K562 (cell line): Measurements from ENCODE around the gene LSP1. TPM values are rescaled to one million over a fixed set of nuclear protein-coding genes. Genes with fewer than 3 reads are reported as not detected.

Source experiments
- ATAC-seq: fragments of 200-7000 bp; cut with Tn5 transposase; 3 replicates; pipeline ENCODE4 v1.9.1; 2020; ENCODE audit warnings: moderate library complexity
- BruUV-seq: library from RNA; stranded (reverse); fragments of 400-500 nt; replicated peaks from 2 replicates; lab custom pipeline; 2021; lab: Mats Ljungman, UMichigan
- CTCF ChIA-PET: fragments of 300-600 bp; formaldehyde crosslinking; extraction: SDS; loops from one replicate; lab custom pipeline; 2021; ENCODE audit warnings: low intra/inter-chr PET ratio; lab: Yijun Ruan, JAX
- POLR2A ChIA-PET: fragments of 300-600, 350-650 bp; sonication (Branson Sonifier 250); formaldehyde crosslinking; extraction: SDS; loops from one replicate; lab custom pipeline; 2021; ENCODE audit warnings: antibody characterized with exemption, inconsistent platforms; lab: Yijun Ruan, JAX
- DNase-seq, 4 experiments: peaks; one replicate each; pipeline versions ENCODE4 v3.0.0 to v3.0.0-alpha.2; 2011 to 2018; ENCODE audit warnings: low spot score in 3 of 4, mixed read lengths in 3 of 4; ENCODE audit errors: extremely low read depth in 1 of 4
- FAIRE-seq: peaks from 2 replicates; lab custom pipeline; 2011; peaks lifted over from hg19 to GRCh38; lab: Jason Lieb, UNC
- H2AFZ ChIP-seq: 2 replicates; pipeline ENCODE4 v1.6.0; 2011; ENCODE audit warnings: low read depth, low read length, control low read depth, inconsistent platforms
- H3K27ac ChIP-seq: fragments of 200-600 bp; 3 replicates; pipeline ENCODE4 v1.8.0; 2011; ENCODE audit warnings: low read depth, mild to moderate bottlenecking, control low read depth, inconsistent platforms, low read length, moderate library complexity, mixed read lengths; ENCODE audit errors: extremely low read depth
- H3K27me3 ChIP-seq, 2 experiments: fragments of 300-600 bp in 1 of 2; 2 replicates in 1 of 2; 3 replicates in 1 of 2; pipeline versions ENCODE4 v1.6.0 to v1.8.0; 2011; ENCODE audit warnings: inconsistent platforms in 2 of 2, low read length in 2 of 2, mild to moderate bottlenecking in 1 of 2, mixed read lengths in 1 of 2, moderate library complexity in 1 of 2; ENCODE audit not compliant: control insufficient read depth in 2 of 2, insufficient read depth in 2 of 2
- H3K36me3 ChIP-seq: fragments of 300-600 bp; 3 replicates; pipeline ENCODE4 v1.8.0; 2011; ENCODE audit warnings: mild to moderate bottlenecking, low read length, inconsistent platforms; ENCODE audit not compliant: control insufficient read depth, insufficient read depth
- H3K4me1 ChIP-seq, 2 experiments: fragments of 200-600 bp in 1 of 2; replicated peaks in 1 of 2; 2 replicates in 1 of 2; 3 replicates in 1 of 2; pipeline versions ENCODE4 v1.5.1 to v1.8.0; 2011; ENCODE audit warnings: inconsistent platforms in 2 of 2, low read length in 2 of 2, mild to moderate bottlenecking in 1 of 2, mixed read lengths in 1 of 2, moderate library complexity in 1 of 2; ENCODE audit not compliant: control insufficient read depth in 2 of 2, insufficient read depth in 2 of 2
- H3K4me2 ChIP-seq: 2 replicates; pipeline ENCODE4 v1.6.1; 2011; ENCODE audit warnings: low read length, control low read depth, inconsistent platforms, mixed read lengths; ENCODE audit not compliant: insufficient read depth
- H3K4me3 ChIP-seq: fragments of 200-600 bp; sonication (generic), shearing (Covaris generic); 2 replicates; pipeline ENCODE4 v1.5.1; 2016; ENCODE audit warnings: control low read depth, inconsistent platforms
- H3K79me2 ChIP-seq: fragments of 200-600 bp; 3 replicates; pipeline ENCODE4 v1.8.0; 2011; ENCODE audit warnings: low read length, inconsistent platforms; ENCODE audit not compliant: control insufficient read depth, insufficient read depth
- H3K9ac ChIP-seq, 2 experiments: 2 replicates each; pipeline versions ENCODE4 v1.6.0 to v1.6.1; 2011; ENCODE audit warnings: low read depth in 2 of 2, low read length in 2 of 2, control low read depth in 1 of 2, inconsistent platforms in 1 of 2, mild to moderate bottlenecking in 1 of 2, mixed read lengths in 1 of 2; ENCODE audit not compliant: insufficient read depth in 1 of 2
- H3K9me1 ChIP-seq: one replicate; pipeline ENCODE4 v1.6.0; 2011; ENCODE audit warnings: inconsistent platforms, mild to moderate bottlenecking, low read length, moderate library complexity; ENCODE audit not compliant: control insufficient read depth, insufficient read depth
- H3K9me3 ChIP-seq: replicated peaks from 2 replicates; pipeline ENCODE4 v1.5.1; 2011; ENCODE audit warnings: low read depth, low read length, inconsistent platforms; ENCODE audit not compliant: control insufficient read depth, insufficient read depth
- H4K20me1 ChIP-seq: replicated peaks from 2 replicates; pipeline ENCODE4 v1.6.1; 2011; ENCODE audit warnings: low read length, inconsistent platforms, mixed read lengths; ENCODE audit not compliant: control insufficient read depth, insufficient read depth
- CHAMP1 ChIP-seq: fragments of 450-650 bp; IDR thresholded peaks from 2 replicates; pipeline ENCODE4 v1.6.1; 2016; ENCODE audit warnings: mild to moderate bottlenecking
- E2F3 ChIP-seq: fragments of 250-450 bp; sonication (Bioruptor Pico); IDR thresholded peaks from 2 replicates; pipeline ENCODE4 v1.4.0; 2020; ENCODE audit warnings: mild to moderate bottlenecking
- ESRRA ChIP-seq: fragments of 450-650 bp; IDR thresholded peaks from 2 replicates; pipeline ENCODE4 v1.6.1; 2014; ENCODE audit warnings: low read depth, mild to moderate bottlenecking, moderate library complexity, borderline replicate concordance
- HIVEP1 ChIP-seq: fragments of 250-450 bp; sonication (Bioruptor Pico); IDR thresholded peaks from 2 replicates; pipeline ENCODE4 v1.4.0; 2020; ENCODE audit warnings: mild to moderate bottlenecking
- MAFG ChIP-seq: fragments of 450-650 bp; conservative IDR thresholded peaks from 2 replicates; pipeline ENCODE4 v1.6.1; 2016; ENCODE audit warnings: missing genetic modification characterization, missing compliant biosample characterization
- MCM5 ChIP-seq: fragments of 450-650 bp; IDR thresholded peaks from 2 replicates; pipeline ENCODE4 v1.6.1; 2016; ENCODE audit warnings: low read depth
- MEF2D ChIP-seq: conservative IDR thresholded peaks from 2 replicates; pipeline ENCODE4 v1.6.1; 2016; ENCODE audit warnings: low read depth, missing genetic modification characterization, missing compliant biosample characterization
- SMARCE1 ChIP-seq: fragments of 450-650 bp; IDR thresholded peaks from 2 replicates; pipeline ENCODE4 v1.7.1; 2016; ENCODE audit warnings: mild to moderate bottlenecking
- SNRNP70 ChIP-seq: fragments of 200-400 bp; formaldehyde crosslinking; optimal IDR thresholded peaks from 2 replicates; pipeline ENCODE3; 2017; ENCODE audit warnings: low read depth, low read length
- STAG1 ChIP-seq: sonication (generic); formaldehyde crosslinking; IDR thresholded peaks from 2 replicates; pipeline ENCODE4 v1.5.0; 2020; ENCODE audit warnings: missing genetic modification reagents, borderline replicate concordance
- U2AF1 ChIP-seq: fragments of 200-400 bp; formaldehyde crosslinking; optimal IDR thresholded peaks from 2 replicates; pipeline ENCODE3; 2017; ENCODE audit warnings: mild to moderate bottlenecking, low read depth, low read length, moderate library complexity
- ZFPM2 ChIP-seq: fragments of 250-450 bp; sonication (Bioruptor Pico); IDR thresholded peaks from 2 replicates; pipeline ENCODE4 v1.5.1; 2022; ENCODE audit warnings: mild to moderate bottlenecking
- WGBS: fragments of 100-300 bp; shearing (Covaris generic); methylation state at CpG from one replicate; pipeline ENCODE4 v1.1.6; 2016; ENCODE audit warnings: low coverage, mixed read lengths; ENCODE audit not compliant: insufficient coverage; ENCODE audit errors: missing lambda C conversion rate; 5-methylcytosine and 5-hydroxymethylcytosine counted together
- in situ Hi-C: fragments of 300-500 bp; cut with MboI; formaldehyde crosslinking; loops from 4 replicates; pipeline ENCODE4 v1.15.0; 2018; ENCODE audit warnings: inconsistent platforms, mixed read lengths
- intact Hi-C: fragments of 100-400 bp; cut with micrococcal nuclease; formaldehyde crosslinking; loops from 2 replicates; pipeline ENCODE4 v1.14.2; 2022
- polyA plus RNA-seq, 8 experiments: library from polyadenylated mRNA; depleted of rRNA in 4 of 8; stranded (reverse) in 5 of 8; unstranded in 3 of 8; fragments of >200 nt; fragmentation: Nextera tagmentation in 2 of 8; fragmentation: Illumina TruSeq in 1 of 8; extraction: Ambion mirVana in 2 of 8; extraction: Trizol in 1 of 8; gene quantifications; 2 replicates each; pipeline versions ENCODE4 v1.2.1 to v1.2.3, GENCODE V29; 2011 to 2014; ENCODE audit warnings: inconsistent platforms in 1 of 8, missing spikeins in 1 of 8
- total RNA-seq, 7 experiments: library from RNA; depleted of rRNA in 6 of 7; stranded (reverse); fragments of >200 nt in 6 of 7; fragmentation: Illumina TruSeq in 2 of 7; extraction: Trizol in 2 of 7; gene quantifications; 2 replicates each; pipeline versions ENCODE4 v1.2.1 to v1.2.3, GENCODE V29; 2011 to 2021; ENCODE audit warnings: low replicate concordance in 1 of 7

Gene LSP1
- total and polyA plus RNA-seq, 9 of the 15 experiments (the other 6 are each of a cell fraction or from before 2014, with no cell fraction given), result 0.08 to 2.9 (median 0.65) TPM; not detected in 2

GRCh38 chr11:1832920-1833295, 20.0 kb upstream of the LSP1 start (continued):
- TF ChIP-seq STAG1 (CRISPR knock-in tag), result no peak
- no peak for TF ChIP-seq SNRNP70

GRCh38 chr11:1834062-1834610, 18.7 kb upstream of the LSP1 start:
- no peak for TF ChIP-seq HIVEP1
- TF ChIP-seq MEF2D (tag), result no peak
- TF ChIP-seq ZFPM2 (CRISPR knock-in tag), result no peak
- no peak for TF ChIP-seq SMARCE1
- no peak for TF ChIP-seq E2F3
- TF ChIP-seq ESRRA, result no peak
- TF ChIP-seq MAFG (tag), result no peak
- no peak for TF ChIP-seq U2AF1
- no peak for TF ChIP-seq CHAMP1
- TF ChIP-seq MCM5, result no peak
- TF ChIP-seq, all 486 proteins: peak for 0
- ATAC-seq (no peak), FAIRE-seq (no peak), DNase-seq (no peak)
- peaks cover 0 to 53% of the 10 kb centered on the region in 2 experiments; a peak in 2 of 5 replicates for H3K4me1 ChIP-seq
- H3K79me2 ChIP-seq, result no peaks in the 10 kb centered on the region
- no peak overlapping the region for H3K4me3 ChIP-seq
- WGBS, result 1% methylated on average over 12 of the region's 14 CpGs
- no peak overlapping the region for H3K27ac ChIP-seq
- no TSS peak for BruUV-seq
- no peak overlapping the region for H3K4me2 ChIP-seq
- H3K36me3 ChIP-seq, result no peaks in the 10 kb centered on the region
- H4K20me1 ChIP-seq, result peaks cover 19% of the 10 kb centered on the region
- H2AFZ ChIP-seq, result no peak overlapping the region
- no peaks in the 10 kb centered on the region for H3K9me3 ChIP-seq
- no peaks in the 10 kb centered on the region for H3K9me1 ChIP-seq
- intact Hi-C loops (no loop called here), in situ Hi-C loops (no loop called here)
- peaks cover 3 to 59% of the 10 kb centered on the region in 2 experiments; a peak in 4 of 5 replicates for H3K27me3 ChIP-seq
- ChIA-PET CTCF (interaction anchor here (1.3 to 5.3 kb wide), 2 partner anchors 141 to 168 kb away, joined by 4 to 77 read pairs; no protein-coding TSS in a partner anchor), POLR2A (interaction anchor here (0.6 to 2.0 kb wide), 4 partner anchors 16 to 1227 kb away, joined by 3 to 5 read pairs (median 3); no protein-coding TSS in a partner anchor)
- no peak overlapping the region for H3K9ac ChIP-seq
